T-helper 1 cell treated with Interleukin-12 subunit alpha and Interleukin-12 subunit beta and Interleukin-4 antibody, amounts not matched to agents 30 μg/mL and 1 μg/mL, for 36 hours (primary cell): ENCODE measurements around the gene ALAS1.

Experiments
- H3K27ac Mint-ChIP-seq: one replicate; pipeline ENCODE4 v1.8.0; 2021; ENCODE audit warnings: mild to moderate bottlenecking, mixed read lengths
- H3K27me3 Mint-ChIP-seq: one replicate; pipeline ENCODE4 v1.8.0; 2021; ENCODE audit warnings: low read depth, mixed read lengths
- H3K36me3 Mint-ChIP-seq: one replicate; pipeline ENCODE4 v1.8.0; 2021; ENCODE audit warnings: low read depth, mixed read lengths
- H3K4me1 Mint-ChIP-seq: one replicate; pipeline ENCODE4 v1.8.0; 2021; ENCODE audit warnings: low read depth, mixed read lengths
- H3K4me3 Mint-ChIP-seq: one replicate; pipeline ENCODE4 v1.8.0; 2021; ENCODE audit warnings: mild to moderate bottlenecking, moderate library complexity, mixed read lengths
- H3K9me3 Mint-ChIP-seq: one replicate; pipeline ENCODE4 v1.8.0; 2021; ENCODE audit warnings: mixed read lengths

ALAS1 gene

DNA sequence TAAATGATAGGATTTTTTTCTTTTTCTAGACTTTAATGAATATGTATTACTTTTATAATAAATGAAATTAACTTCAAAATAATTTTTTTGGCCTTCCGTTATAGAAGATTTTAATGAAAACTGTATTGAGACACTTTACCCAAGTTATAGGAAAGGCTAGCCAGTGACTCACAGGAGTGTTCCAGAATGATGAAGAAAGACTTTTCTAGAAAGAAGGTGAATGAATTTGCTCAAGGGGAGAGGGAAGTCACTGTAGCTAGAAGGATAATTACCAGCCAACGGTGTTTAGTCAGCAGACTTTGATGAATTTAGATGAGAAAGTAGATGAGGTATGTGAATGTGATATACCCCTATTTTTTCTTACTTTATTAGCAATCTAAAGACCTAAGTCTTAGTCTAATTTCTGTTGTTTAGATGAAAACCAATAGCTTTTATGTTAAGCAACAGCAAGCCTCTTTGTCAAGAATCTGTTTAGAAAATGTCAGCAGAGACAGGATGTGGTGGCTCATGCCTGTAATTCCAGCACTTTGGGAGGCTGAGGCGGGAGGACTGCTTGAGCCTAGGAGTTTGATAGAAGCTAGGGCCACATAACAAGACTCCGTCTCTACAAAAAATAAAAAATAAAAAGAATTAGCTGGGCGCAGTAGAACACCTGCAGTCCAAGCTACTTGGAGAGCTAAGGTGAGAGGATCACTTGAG, 3.2 kb downstream of the ALAS1 start:
- H3K4me3 Mint-ChIP-seq = no peak overlapping the region
- H3K9me3 Mint-ChIP-seq = no peaks in the 10 kb centered on the region
- no peaks in the 10 kb centered on the region for H3K27me3 Mint-ChIP-seq
- peak overlapping the region; percentile 33 for H3K27ac Mint-ChIP-seq
- H3K36me3 Mint-ChIP-seq = peaks cover 56% of the 10 kb centered on the region
- peaks cover 56% of the 10 kb centered on the region for H3K4me1 Mint-ChIP-seq

DNA sequence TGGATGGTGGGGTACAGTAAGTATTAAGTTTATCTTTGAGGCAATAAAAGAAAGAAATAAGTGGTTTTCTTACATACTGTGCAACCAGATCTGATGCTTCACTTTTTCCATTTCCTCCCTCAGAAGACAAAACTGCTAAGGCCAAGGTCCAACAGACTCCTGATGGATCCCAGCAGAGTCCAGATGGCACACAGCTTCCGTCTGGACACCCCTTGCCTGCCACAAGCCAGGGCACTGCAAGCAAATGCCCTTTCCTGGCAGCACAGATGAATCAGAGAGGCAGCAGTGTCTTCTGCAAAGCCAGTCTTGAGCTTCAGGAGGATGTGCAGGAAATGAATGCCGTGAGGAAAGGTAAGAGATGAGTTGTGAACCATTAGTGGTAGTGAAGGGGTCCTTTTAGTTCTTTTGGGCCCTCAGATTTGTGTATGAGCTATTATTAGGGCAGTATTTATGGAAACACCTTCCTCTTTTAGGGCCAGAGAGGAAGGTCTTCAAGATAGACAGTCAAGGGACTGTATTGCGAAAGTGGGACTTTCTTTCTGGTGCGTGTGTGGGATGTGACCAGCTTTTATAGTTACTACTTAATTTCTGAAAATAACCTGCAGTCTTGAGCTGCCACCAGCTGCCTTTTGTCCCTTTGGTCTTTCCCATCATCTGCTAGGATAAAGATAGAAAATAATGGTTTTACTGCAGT, 4.6 kb downstream of the ALAS1 start:
- peak overlapping the region; percentile 19 for H3K27ac Mint-ChIP-seq
- no peaks in the 10 kb centered on the region for H3K27me3 Mint-ChIP-seq
- H3K36me3 Mint-ChIP-seq = peaks cover 67% of the 10 kb centered on the region
- no peak overlapping the region for H3K4me3 Mint-ChIP-seq
- peaks cover 47% of the 10 kb centered on the region for H3K4me1 Mint-ChIP-seq
- H3K9me3 Mint-ChIP-seq = no peaks in the 10 kb centered on the region

- Mint-ChIP-seq H3K36me3 (peaks cover 72% of the 10 kb centered on the region), H3K9me3 (no peaks in the 10 kb centered on the region), H3K4me1 (peaks cover 42% of the 10 kb centered on the region), H3K27me3 (no peaks in the 10 kb centered on the region), H3K27ac (no peak overlapping the region), H3K4me3 (no peak overlapping the region)
These were observed 5.7 kb downstream of the ALAS1 start for GRCh38 chr3:52203701-52204100.

DNA sequence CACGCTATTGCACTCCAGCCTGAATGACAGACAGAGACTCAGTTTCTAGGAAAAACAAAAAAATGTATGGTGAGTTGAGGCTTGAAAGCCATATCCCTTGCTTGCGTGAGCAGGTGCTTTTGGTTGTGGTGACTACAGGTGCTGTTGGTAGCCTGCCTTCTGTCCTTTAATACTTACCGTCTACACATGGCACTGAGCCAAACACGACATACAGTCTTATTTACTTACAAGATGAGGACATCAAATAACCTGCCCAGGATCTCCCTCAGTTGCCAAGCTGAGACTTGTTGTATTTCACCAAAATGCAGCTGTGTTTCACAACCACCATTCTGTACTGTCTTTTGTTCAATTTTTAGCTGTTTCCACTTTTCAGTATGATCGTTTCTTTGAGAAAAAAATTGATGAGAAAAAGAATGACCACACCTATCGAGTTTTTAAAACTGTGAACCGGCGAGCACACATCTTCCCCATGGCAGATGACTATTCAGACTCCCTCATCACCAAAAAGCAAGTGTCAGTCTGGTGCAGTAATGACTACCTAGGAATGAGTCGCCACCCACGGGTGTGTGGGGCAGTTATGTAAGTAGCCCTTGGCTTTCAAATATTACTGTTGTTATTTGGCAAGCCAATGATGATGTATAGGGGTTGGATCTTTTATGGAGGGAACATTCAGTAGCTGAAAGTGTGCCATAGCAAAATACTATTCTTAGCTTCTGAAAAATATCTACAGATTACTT, 6.5 kb downstream of the ALAS1 start:
- Mint-ChIP-seq H3K9me3 (no peaks in the 10 kb centered on the region), H3K4me1 (peaks cover 34% of the 10 kb centered on the region), H3K4me3 (no peak overlapping the region), H3K36me3 (peaks cover 69% of the 10 kb centered on the region), H3K27me3 (no peaks in the 10 kb centered on the region), H3K27ac (no peak overlapping the region)

DNA sequence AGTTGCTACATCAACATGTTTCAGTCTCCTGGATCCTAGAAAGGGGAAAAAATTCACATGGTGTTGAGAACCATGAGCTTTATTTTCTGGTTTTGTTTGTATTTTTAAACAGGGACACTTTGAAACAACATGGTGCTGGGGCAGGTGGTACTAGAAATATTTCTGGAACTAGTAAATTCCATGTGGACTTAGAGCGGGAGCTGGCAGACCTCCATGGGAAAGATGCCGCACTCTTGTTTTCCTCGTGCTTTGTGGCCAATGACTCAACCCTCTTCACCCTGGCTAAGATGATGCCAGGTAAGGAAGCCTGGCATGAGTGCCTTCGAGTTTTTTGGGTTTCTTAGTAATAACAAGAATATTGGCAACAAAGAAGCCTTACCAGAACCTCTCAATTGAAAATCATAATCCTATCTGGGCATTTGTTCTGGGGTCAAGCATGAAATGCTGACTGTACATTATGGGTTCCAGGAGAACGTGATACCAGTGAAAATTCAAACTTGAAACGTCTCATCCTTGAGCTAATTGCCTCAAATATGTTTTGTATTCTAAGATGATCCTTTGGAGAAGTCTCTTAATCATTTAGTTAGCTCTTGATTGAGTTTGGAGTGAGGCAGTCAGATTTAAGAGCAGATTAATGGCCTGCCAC, 7.9 kb downstream of the ALAS1 start:
- Mint-ChIP-seq H3K27ac (no peak overlapping the region), H3K36me3 (peaks cover 71% of the 10 kb centered on the region), H3K4me1 (peaks cover 29% of the 10 kb centered on the region), H3K4me3 (no peak overlapping the region), H3K27me3 (no peaks in the 10 kb centered on the region), H3K9me3 (no peaks in the 10 kb centered on the region)

- H3K36me3 Mint-ChIP-seq = peaks cover 71% of the 10 kb centered on the region
- no peaks in the 10 kb centered on the region for H3K27me3 Mint-ChIP-seq
- H3K9me3 Mint-ChIP-seq = no peaks in the 10 kb centered on the region
- peaks cover 10% of the 10 kb centered on the region for H3K4me1 Mint-ChIP-seq
- no peak overlapping the region for H3K27ac Mint-ChIP-seq
- no peak overlapping the region for H3K4me3 Mint-ChIP-seq
These were observed 10.6 kb downstream of the ALAS1 start for GRCh38 chr3:52208556-52208955.

- no peak overlapping the region for H3K27ac Mint-ChIP-seq
- peaks cover 72% of the 10 kb centered on the region for H3K36me3 Mint-ChIP-seq
These were observed 12.1 kb downstream of the ALAS1 start for GRCh38 chr3:52210037-52210436.

DNA sequence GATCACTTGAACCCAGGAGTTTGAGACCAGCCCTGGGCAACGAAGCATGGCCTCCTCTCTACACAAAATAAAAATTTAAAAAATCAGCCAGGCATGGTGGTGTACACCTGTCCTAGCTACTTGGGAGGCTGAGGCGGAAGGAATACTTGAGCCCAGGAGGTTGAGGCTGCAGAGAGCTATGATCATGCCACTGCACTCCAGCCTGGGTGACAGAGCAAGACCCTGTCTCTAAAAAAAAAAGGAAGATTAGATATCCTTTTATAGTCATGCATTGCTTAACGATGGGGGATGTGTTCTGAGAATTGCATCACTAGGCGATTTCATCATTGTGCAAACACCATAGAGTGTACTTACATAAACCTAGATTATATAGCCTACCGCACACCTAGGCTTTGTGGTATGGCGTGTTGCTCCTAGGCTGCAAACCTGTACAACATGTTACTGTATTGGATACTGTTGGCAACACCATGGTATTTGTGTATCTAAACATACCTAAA, 12.6 kb downstream of the ALAS1 start:
- H3K36me3 Mint-ChIP-seq = peaks cover 72% of the 10 kb centered on the region

More at GRCh38 chr3:52210037-52210436, 12.1 kb downstream of the ALAS1 start:
- no peak overlapping the region for H3K4me3 Mint-ChIP-seq
- H3K4me1 Mint-ChIP-seq = peaks cover 5% of the 10 kb centered on the region
- no peaks in the 10 kb centered on the region for H3K9me3 Mint-ChIP-seq
- no peaks in the 10 kb centered on the region for H3K27me3 Mint-ChIP-seq

DNA sequence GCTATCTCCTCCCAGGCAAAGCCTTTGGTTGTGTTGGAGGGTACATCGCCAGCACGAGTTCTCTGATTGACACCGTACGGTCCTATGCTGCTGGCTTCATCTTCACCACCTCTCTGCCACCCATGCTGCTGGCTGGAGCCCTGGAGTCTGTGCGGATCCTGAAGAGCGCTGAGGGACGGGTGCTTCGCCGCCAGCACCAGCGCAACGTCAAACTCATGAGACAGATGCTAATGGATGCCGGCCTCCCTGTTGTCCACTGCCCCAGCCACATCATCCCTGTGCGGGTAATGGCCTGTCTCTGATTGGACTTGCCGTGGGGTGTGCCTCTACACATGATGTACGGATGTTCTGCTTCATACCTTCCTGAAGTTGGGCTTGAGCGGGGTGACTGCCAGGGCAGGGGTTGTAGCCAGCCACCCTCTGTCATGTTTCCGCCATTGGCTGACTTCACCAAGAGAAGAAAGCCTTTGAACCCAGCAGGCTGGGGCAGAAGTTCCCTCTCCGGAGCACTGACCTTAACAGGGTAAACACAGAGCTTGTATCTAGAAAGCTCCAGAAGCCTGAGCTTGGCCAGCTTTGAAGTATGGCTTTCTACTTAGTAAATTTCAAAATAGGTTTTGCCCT, 13.4 kb downstream of the ALAS1 start:
- no peaks in the 10 kb centered on the region for H3K9me3 Mint-ChIP-seq
- H3K27me3 Mint-ChIP-seq = no peaks in the 10 kb centered on the region
- no peak overlapping the region for H3K4me3 Mint-ChIP-seq
- peaks cover 66% of the 10 kb centered on the region for H3K36me3 Mint-ChIP-seq
- H3K27ac Mint-ChIP-seq = no peak overlapping the region
- peaks cover 12% of the 10 kb centered on the region for H3K4me1 Mint-ChIP-seq

More for the DNA sequence above, 12.6 kb downstream of the ALAS1 start:
- Mint-ChIP-seq H3K27me3 (no peaks in the 10 kb centered on the region), H3K4me3 (no peak overlapping the region), H3K4me1 (peaks cover 10% of the 10 kb centered on the region), H3K9me3 (no peaks in the 10 kb centered on the region), H3K27ac (no peak overlapping the region)

DNA sequence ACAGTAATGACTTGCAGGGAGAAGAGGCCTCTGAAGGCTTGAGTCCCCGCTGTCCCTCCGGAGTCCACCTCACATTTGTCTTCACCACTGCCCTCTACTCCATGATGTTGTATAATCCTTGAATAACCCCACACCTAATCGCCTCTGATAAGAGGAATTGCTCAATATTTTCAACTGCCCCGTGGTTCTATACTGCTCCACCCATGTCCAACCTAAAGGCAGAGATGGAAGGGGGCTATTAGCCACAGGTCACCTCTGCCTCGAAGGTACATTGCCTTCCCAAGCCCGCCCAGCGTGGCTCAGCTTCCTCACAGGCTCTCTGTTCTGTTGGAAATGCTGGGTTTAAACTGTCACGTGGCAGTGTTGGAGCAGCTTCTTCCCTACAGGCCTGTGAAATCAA, 15.0 kb downstream of the ALAS1 start:
- Mint-ChIP-seq H3K27ac (no peak overlapping the region), H3K27me3 (no peaks in the 10 kb centered on the region), H3K4me3 (no peak overlapping the region), H3K9me3 (no peaks in the 10 kb centered on the region), H3K36me3 (peaks cover 55% of the 10 kb centered on the region), H3K4me1 (peaks cover 29% of the 10 kb centered on the region)

DNA sequence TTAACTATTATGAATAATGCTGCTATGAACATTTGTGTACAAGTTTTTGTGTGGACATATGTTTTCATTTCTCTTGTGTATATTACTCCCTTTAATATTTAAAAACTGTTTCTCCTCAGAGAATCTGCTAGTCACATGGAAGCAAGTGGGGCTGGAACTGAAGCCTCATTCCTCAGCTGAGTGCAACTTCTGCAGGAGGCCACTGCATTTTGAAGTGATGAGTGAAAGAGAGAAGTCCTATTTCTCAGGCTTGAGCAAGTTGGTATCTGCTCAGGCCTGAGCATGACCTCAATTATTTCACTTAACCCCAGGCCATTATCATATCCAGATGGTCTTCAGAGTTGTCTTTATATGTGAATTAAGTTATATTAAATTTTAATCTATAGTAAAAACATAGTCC, 15.9 kb downstream of the ALAS1 start:
- Mint-ChIP-seq H3K9me3 (no peaks in the 10 kb centered on the region), H3K36me3 (peaks cover 50% of the 10 kb centered on the region), H3K4me1 (peaks cover 37% of the 10 kb centered on the region), H3K27ac (no peak overlapping the region), H3K27me3 (no peaks in the 10 kb centered on the region), H3K4me3 (no peak overlapping the region)

- H3K4me3 Mint-ChIP-seq = no peak overlapping the region
- H3K9me3 Mint-ChIP-seq = no peaks in the 10 kb centered on the region
- H3K4me1 Mint-ChIP-seq = peaks cover 43% of the 10 kb centered on the region
- no peaks in the 10 kb centered on the region for H3K27me3 Mint-ChIP-seq
- H3K36me3 Mint-ChIP-seq = peaks cover 38% of the 10 kb centered on the region
- peak overlapping the region; percentile 79 for H3K27ac Mint-ChIP-seq
These were observed 17.4 kb downstream of the ALAS1 start for GRCh38 chr3:52215351-52215750.

GRCh38 chr3:52216585-52217408, 18.8 kb downstream of the ALAS1 start:
- Mint-ChIP-seq H3K4me1 (peaks cover 48% of the 10 kb centered on the region), H3K27me3 (no peaks in the 10 kb centered on the region), H3K27ac (peak overlapping the region; percentile 89), H3K9me3 (no peaks in the 10 kb centered on the region), H3K36me3 (peaks cover 35% of the 10 kb centered on the region), H3K4me3 (peak overlapping the region; percentile 56)
